ELF-1 (cell line): Measurements from ENCODE around the gene ENPEP.

Experiments
- DNase-seq: peaks from one replicate; pipeline ENCODE4 v3.0.0-alpha.2; 2016; ENCODE audit warnings: low read depth, low spot score

The ENPEP gene

GRCh38 chr4:110484029-110484428, 8.1 kb downstream of the ENPEP start:
- no peak for DNase-seq

DNA sequence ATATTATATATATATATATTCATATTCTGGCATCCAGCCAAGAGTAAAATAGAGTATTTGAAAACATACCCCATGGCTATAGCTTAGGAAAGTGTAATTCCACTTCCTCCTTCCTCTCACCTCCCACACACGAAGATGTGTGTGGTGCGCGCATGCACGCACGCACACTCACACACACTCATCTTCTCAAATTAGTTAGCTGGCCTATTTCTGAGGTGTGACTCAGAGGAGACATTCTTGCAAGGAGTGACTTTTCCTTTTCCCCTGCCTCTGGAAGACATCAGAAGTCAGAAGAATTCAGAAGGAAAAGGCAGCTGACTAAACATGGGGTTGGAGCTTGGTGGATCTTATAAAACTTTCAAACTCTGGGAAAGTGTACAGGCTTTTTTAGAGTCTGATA, 8.8 kb downstream of the ENPEP start:
- DNase-seq, result no peak

DNA sequence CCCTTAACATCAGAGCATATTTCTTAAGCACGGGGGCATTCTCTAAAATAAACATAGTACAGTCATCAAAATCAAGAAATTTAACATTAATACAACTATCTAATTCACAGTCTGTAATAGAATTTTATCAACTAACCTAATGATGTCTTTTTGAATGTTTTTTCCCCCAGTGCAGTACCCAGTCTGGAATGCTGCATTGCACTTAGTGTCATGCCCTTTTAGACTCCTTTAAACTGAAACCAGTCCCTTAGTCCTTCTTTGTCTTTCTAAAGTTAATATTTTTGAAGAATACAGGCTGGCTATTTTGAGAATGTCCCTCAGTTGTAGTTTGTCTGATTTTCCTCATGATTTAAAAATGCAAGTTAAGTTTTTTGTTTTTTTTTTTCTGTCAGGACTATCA, 9.5 kb downstream of the ENPEP start:
- DNase-seq, result no peak

- no peak for DNase-seq
Measured at GRCh38 chr4:110486256-110486655, 10.3 kb downstream of the ENPEP start.

DNA sequence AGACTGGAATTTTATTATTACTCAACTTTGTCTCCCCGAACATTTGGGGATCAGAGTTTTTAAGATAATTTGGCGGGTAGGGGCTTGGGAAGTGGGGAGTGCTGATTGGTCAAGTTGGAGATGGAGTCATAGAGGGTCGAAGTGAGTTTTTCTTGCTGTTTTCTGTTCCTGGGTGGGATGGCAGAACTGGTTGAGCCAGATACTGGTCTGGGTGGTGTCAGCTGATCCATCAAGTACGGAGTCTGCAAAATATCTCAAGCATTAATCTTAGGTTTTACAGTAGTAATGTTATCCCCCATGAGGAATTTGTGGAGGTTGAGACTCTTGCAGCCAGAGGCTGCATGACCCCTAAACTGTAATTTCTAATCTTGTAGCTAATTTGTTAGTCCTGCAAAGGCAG, 10.9 kb downstream of the ENPEP start:
- DNase-seq, result peak; percentile 44

GRCh38 chr4:110487873-110488272, 11.9 kb downstream of the ENPEP start:
- no peak for DNase-seq

DNA sequence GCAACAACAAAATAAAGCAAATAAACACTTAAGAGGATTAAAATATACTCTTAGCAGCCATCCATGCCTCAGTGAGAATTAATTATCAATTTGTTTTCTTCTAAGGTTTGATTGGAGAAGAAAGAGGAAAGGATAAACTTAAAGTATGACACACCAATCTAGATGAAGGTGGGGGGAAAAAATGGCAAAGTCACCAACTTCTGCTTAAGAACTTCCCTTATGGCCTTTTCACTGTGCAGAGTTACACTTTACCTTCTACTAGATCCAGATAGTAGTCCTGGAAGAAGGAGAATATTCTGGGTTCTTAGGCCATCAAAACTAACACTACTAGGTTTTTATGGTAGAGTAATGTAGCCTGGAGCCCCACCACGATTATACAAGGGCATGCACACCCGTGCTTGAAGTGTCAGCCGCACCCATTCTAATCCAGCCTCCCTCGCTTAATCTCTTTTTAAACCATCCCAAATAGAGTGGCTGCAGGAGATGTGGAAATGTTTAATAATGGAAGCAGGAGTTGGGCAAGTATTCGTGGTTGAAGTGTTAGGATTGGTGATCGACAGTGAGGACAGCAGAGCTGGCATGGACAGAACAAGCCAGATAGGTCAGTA, 14.1 kb downstream of the ENPEP start:
- no peak for DNase-seq

- DNase-seq, result no peak
Measured at GRCh38 chr4:110492522-110492921, 16.6 kb downstream of the ENPEP start.

DNA sequence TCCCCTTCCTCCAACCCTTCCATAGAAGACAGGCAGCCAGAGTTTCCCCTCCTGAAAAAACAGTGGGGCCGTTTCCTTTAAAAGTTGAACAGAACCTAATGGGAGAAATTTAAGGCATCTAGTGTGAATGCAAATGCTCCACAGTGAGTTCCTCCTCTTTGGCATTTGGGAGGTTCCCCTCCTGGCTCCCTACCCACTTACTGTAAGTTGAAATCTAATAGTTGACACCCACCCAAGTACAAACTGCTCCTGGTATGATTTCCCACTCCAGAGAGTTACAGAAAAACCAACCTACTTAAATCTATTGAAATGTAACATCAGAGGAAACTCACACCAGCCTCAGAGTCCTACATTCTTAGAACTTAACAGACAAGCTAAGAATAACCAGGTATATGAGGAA, 17.6 kb downstream of the ENPEP start:
- DNase-seq, result no peak

GRCh38 chr4:110498420-110498819, 22.5 kb downstream of the ENPEP start:
- DNase-seq, result no peak

GRCh38 chr4:110499126-110499525, 23.2 kb downstream of the ENPEP start:
- DNase-seq, result no peak

- DNase-seq, result no peak
Measured at GRCh38 chr4:110501826-110502225, 25.9 kb downstream of the ENPEP start.

- DNase-seq, result no peak
Measured at GRCh38 chr4:110503270-110504083, 27.5 kb downstream of the ENPEP start.

GRCh38 chr4:110504084-110504435, 28.1 kb downstream of the ENPEP start:
- DNase-seq, result peak; percentile 27

- DNase-seq, result no peak
Measured at GRCh38 chr4:110505440-110505839, 29.5 kb downstream of the ENPEP start.

GRCh38 chr4:110508827-110509710, 33.1 kb downstream of the ENPEP start:
- DNase-seq, result no peak

- no peak for DNase-seq
Measured at GRCh38 chr4:110510277-110510676, 34.3 kb downstream of the ENPEP start.

- no peak for DNase-seq
Measured at GRCh38 chr4:110510955-110511544, 35.1 kb downstream of the ENPEP start.

DNA sequence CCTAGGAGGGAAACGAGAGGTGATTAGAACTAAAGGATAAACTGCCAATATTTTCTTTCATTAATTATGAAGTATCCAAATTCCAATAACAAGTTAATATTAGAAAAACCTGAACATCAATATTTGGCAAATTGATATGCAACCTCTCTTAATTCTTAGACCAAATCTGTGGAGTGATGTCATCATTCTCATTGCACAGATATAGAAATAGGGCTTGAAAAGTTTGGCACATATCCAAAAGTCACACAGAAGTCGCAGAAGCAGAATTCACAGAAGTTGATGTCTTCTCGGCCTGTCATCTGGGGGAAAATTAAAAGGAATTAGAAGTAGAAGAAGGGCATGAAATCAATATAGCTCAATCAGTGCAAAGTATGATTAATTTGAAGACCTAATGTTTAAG, 36.9 kb downstream of the ENPEP start:
- no peak for DNase-seq

GRCh38 chr4:110514889-110515479, 39.0 kb downstream of the ENPEP start:
- DNase-seq, result no peak

DNA sequence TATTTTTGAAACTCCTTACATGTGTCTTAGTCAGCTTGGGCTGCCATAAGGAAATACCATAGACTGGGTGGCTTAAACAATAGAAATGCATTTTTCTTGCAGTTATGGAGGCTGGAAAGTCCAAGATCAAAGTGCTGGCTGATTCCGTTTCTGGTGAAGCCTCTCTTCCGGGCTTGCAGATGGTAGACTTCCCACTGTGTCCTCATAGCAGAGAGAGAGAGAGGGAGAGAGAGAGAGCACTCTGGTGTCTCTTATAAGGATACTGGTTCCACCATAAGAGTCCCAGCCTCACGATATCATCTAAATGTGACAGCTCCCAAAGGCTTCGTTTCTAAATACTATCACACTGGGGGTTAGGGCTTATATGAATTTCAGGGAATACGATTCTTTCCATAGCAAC, 39.7 kb downstream of the ENPEP start:
- no peak for DNase-seq
